K562 (cell line): ENCODE results near the gene ATP2A3. TPM values are rescaled to one million over a fixed set of nuclear protein-coding genes. Genes with fewer than 3 reads are reported as not detected.

Experiments
- ATAC-seq: fragments of 200-7000 bp; cut with Tn5 transposase; 3 replicates; pipeline ENCODE4 v1.9.1; 2020; ENCODE audit warnings: moderate library complexity
- BruUV-seq: library from RNA; stranded (reverse); fragments of 400-500 nt; replicated peaks from 2 replicates; lab custom pipeline; 2021; lab: Mats Ljungman, UMichigan
- CTCF ChIA-PET: fragments of 300-600 bp; formaldehyde crosslinking; extraction: SDS; loops from one replicate; lab custom pipeline; 2021; ENCODE audit warnings: low intra/inter-chr PET ratio; lab: Yijun Ruan, JAX
- POLR2A ChIA-PET: fragments of 300-600, 350-650 bp; sonication (Branson Sonifier 250); formaldehyde crosslinking; extraction: SDS; loops from one replicate; lab custom pipeline; 2021; ENCODE audit warnings: antibody characterized with exemption, inconsistent platforms; lab: Yijun Ruan, JAX
- DNase-seq, 4 experiments: peaks; one replicate each; pipeline versions ENCODE4 v3.0.0 to v3.0.0-alpha.2; 2011 to 2018; ENCODE audit warnings: low spot score in 3 of 4, mixed read lengths in 3 of 4; ENCODE audit errors: extremely low read depth in 1 of 4
- FAIRE-seq: peaks from 2 replicates; lab custom pipeline; 2011; peaks lifted over from hg19 to GRCh38; lab: Jason Lieb, UNC
- H2AFZ ChIP-seq: 2 replicates; pipeline ENCODE4 v1.6.0; 2011; ENCODE audit warnings: low read depth, low read length, control low read depth, inconsistent platforms
- H3K27ac ChIP-seq: fragments of 200-600 bp; 3 replicates; pipeline ENCODE4 v1.8.0; 2011; ENCODE audit warnings: low read depth, mild to moderate bottlenecking, control low read depth, inconsistent platforms, low read length, moderate library complexity, mixed read lengths; ENCODE audit errors: extremely low read depth
- H3K27me3 ChIP-seq, 2 experiments: fragments of 300-600 bp in 1 of 2; 2 replicates in 1 of 2; 3 replicates in 1 of 2; pipeline versions ENCODE4 v1.6.0 to v1.8.0; 2011; ENCODE audit warnings: inconsistent platforms in 2 of 2, low read length in 2 of 2, mild to moderate bottlenecking in 1 of 2, mixed read lengths in 1 of 2, moderate library complexity in 1 of 2; ENCODE audit not compliant: control insufficient read depth in 2 of 2, insufficient read depth in 2 of 2
- H3K36me3 ChIP-seq: fragments of 300-600 bp; 3 replicates; pipeline ENCODE4 v1.8.0; 2011; ENCODE audit warnings: mild to moderate bottlenecking, low read length, inconsistent platforms; ENCODE audit not compliant: control insufficient read depth, insufficient read depth
- H3K4me1 ChIP-seq, 2 experiments: fragments of 200-600 bp in 1 of 2; replicated peaks in 1 of 2; 2 replicates in 1 of 2; 3 replicates in 1 of 2; pipeline versions ENCODE4 v1.5.1 to v1.8.0; 2011; ENCODE audit warnings: inconsistent platforms in 2 of 2, low read length in 2 of 2, mild to moderate bottlenecking in 1 of 2, mixed read lengths in 1 of 2, moderate library complexity in 1 of 2; ENCODE audit not compliant: control insufficient read depth in 2 of 2, insufficient read depth in 2 of 2
- H3K4me2 ChIP-seq: 2 replicates; pipeline ENCODE4 v1.6.1; 2011; ENCODE audit warnings: low read length, control low read depth, inconsistent platforms, mixed read lengths; ENCODE audit not compliant: insufficient read depth
- H3K4me3 ChIP-seq: fragments of 200-600 bp; sonication (generic), shearing (Covaris generic); 2 replicates; pipeline ENCODE4 v1.5.1; 2016; ENCODE audit warnings: control low read depth, inconsistent platforms
- H3K79me2 ChIP-seq: fragments of 200-600 bp; 3 replicates; pipeline ENCODE4 v1.8.0; 2011; ENCODE audit warnings: low read length, inconsistent platforms; ENCODE audit not compliant: control insufficient read depth, insufficient read depth
- H3K9ac ChIP-seq, 2 experiments: 2 replicates each; pipeline versions ENCODE4 v1.6.0 to v1.6.1; 2011; ENCODE audit warnings: low read depth in 2 of 2, low read length in 2 of 2, control low read depth in 1 of 2, inconsistent platforms in 1 of 2, mild to moderate bottlenecking in 1 of 2, mixed read lengths in 1 of 2; ENCODE audit not compliant: insufficient read depth in 1 of 2
- H3K9me1 ChIP-seq: one replicate; pipeline ENCODE4 v1.6.0; 2011; ENCODE audit warnings: inconsistent platforms, mild to moderate bottlenecking, low read length, moderate library complexity; ENCODE audit not compliant: control insufficient read depth, insufficient read depth
- H3K9me3 ChIP-seq: replicated peaks from 2 replicates; pipeline ENCODE4 v1.5.1; 2011; ENCODE audit warnings: low read depth, low read length, inconsistent platforms; ENCODE audit not compliant: control insufficient read depth, insufficient read depth
- H4K20me1 ChIP-seq: replicated peaks from 2 replicates; pipeline ENCODE4 v1.6.1; 2011; ENCODE audit warnings: low read length, inconsistent platforms, mixed read lengths; ENCODE audit not compliant: control insufficient read depth, insufficient read depth
- COPS2 ChIP-seq: fragments of 450-650 bp; conservative IDR thresholded peaks from 2 replicates; pipeline ENCODE4 v1.6.1; 2016; ENCODE audit warnings: mild to moderate bottlenecking, moderate library complexity
- GATA2 ChIP-seq: sonication (generic); formaldehyde crosslinking; IDR thresholded peaks from 2 replicates; pipeline ENCODE4 v1.4.0; 2020; ENCODE audit warnings: mild to moderate bottlenecking, missing genetic modification reagents
- HDGF ChIP-seq: fragments of 450-650 bp; IDR thresholded peaks from 2 replicates; pipeline ENCODE4 v1.6.1; 2016
- ZC3H8 ChIP-seq: fragments of 450-650 bp; IDR thresholded peaks from 2 replicates; pipeline ENCODE4 v1.6.1; 2017
- WGBS: fragments of 100-300 bp; shearing (Covaris generic); methylation state at CpG from one replicate; pipeline ENCODE4 v1.1.6; 2016; ENCODE audit warnings: low coverage, mixed read lengths; ENCODE audit not compliant: insufficient coverage; ENCODE audit errors: missing lambda C conversion rate; 5-methylcytosine and 5-hydroxymethylcytosine counted together
- in situ Hi-C: fragments of 300-500 bp; cut with MboI; formaldehyde crosslinking; loops from 4 replicates; pipeline ENCODE4 v1.15.0; 2018; ENCODE audit warnings: inconsistent platforms, mixed read lengths
- intact Hi-C: fragments of 100-400 bp; cut with micrococcal nuclease; formaldehyde crosslinking; loops from 2 replicates; pipeline ENCODE4 v1.14.2; 2022
- polyA plus RNA-seq, 8 experiments: library from polyadenylated mRNA; depleted of rRNA in 4 of 8; stranded (reverse) in 5 of 8; unstranded in 3 of 8; fragments of >200 nt; fragmentation: Nextera tagmentation in 2 of 8; fragmentation: Illumina TruSeq in 1 of 8; extraction: Ambion mirVana in 2 of 8; extraction: Trizol in 1 of 8; gene quantifications; 2 replicates each; pipeline versions ENCODE4 v1.2.1 to v1.2.3, GENCODE V29; 2011 to 2014; ENCODE audit warnings: inconsistent platforms in 1 of 8, missing spikeins in 1 of 8
- total RNA-seq, 7 experiments: library from RNA; depleted of rRNA in 6 of 7; stranded (reverse); fragments of >200 nt in 6 of 7; fragmentation: Illumina TruSeq in 2 of 7; extraction: Trizol in 2 of 7; gene quantifications; 2 replicates each; pipeline versions ENCODE4 v1.2.1 to v1.2.3, GENCODE V29; 2011 to 2021; ENCODE audit warnings: low replicate concordance in 1 of 7
- TF ChIP-seq, protein P1 (sequence below): fragments of 250-450 bp; sonication (Bioruptor Pico); IDR thresholded peaks from 2 replicates; pipeline ENCODE4 v1.5.0; 2021

ATP2A3 gene
- total and polyA plus RNA-seq, 9 of the 15 experiments (the other 6 are each of a cell fraction or from before 2014, with no cell fraction given) = 0.65 to 103 (median 31.3) TPM

DNA sequence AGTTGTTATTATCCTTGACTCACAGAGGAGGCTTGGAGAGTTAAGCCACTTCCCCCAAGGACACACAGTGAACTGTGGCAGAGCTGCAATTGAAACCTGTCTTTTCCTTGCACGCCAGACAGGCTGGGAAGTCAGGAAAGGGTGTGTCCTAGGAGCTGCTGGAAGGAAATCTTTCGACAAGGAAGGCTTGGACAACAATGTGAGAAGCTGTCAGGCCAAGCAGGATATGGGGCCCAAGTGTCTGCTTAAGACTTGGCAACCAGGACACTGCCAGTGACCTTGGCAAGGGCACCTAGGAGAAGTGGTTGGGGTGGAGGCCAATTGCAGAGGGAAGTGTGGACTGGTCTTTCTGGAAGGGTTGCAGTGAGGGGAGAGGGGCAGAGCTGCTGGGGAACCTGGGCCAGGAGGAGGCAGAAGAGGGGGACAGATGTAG lies 69.3 kb downstream of the ATP2A3 start:
- 25% methylated on average over 2 of the region's 2 CpGs for WGBS
- CTCF ChIA-PET = no interaction called here
- Histone ChIP-seq H3K27me3 (no peaks in the 10 kb centered on the region), H3K36me3 (no peaks in the 10 kb centered on the region), H3K79me2 (peaks cover 15% of the 10 kb centered on the region; the same call in 2 of the 3 replicates), H2AFZ (peak overlapping the region; percentile 14; the same call in 1 of the 2 replicates), H3K4me2 (no peak overlapping the region), H3K9ac (peak overlapping the region in 1 of 2 experiments; percentile 61; a peak in 1 of 4 replicates), H3K27ac (no peak overlapping the region), H3K9me3 (no peaks in the 10 kb centered on the region), H3K4me1 (peaks cover 16 to 51% of the 10 kb centered on the region in 2 experiments; a peak in 4 of 5 replicates), H4K20me1 (no peaks in the 10 kb centered on the region), H3K4me3 (no peak overlapping the region), H3K9me1 (no peaks in the 10 kb centered on the region)
- TF ChIP-seq GATA2 = no peak
- TF ChIP-seq, protein P1, sequence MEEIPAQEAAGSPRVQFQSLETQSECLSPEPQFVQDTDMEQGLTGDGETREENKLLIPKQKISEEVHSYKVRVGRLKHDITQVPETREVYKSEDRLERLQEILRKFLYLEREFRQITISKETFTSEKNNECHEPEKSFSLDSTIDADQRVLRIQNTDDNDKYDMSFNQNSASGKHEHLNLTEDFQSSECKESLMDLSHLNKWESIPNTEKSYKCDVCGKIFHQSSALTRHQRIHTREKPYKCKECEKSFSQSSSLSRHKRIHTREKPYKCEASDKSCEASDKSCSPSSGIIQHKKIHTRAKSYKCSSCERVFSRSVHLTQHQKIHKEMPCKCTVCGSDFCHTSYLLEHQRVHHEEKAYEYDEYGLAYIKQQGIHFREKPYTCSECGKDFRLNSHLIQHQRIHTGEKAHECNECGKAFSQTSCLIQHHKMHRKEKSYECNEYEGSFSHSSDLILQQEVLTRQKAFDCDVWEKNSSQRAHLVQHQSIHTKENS (CRISPR knock-in tag) = no peak
- TF ChIP-seq HDGF = no peak
- TF ChIP-seq ZC3H8 = no peak
- no peak for TF ChIP-seq COPS2
- ATAC-seq (no peak), FAIRE-seq (peak; percentile 63), DNase-seq (no peak)
- POLR2A ChIA-PET = interaction anchor here (0.6 to 2.5 kb wide), 3 partner anchors 10 to 846 kb away, joined by 3 to 9 read pairs (median 5); no protein-coding TSS in a partner anchor
- no TSS peak for BruUV-seq
- intact Hi-C loops (no loop called here), in situ Hi-C loops (no loop called here)
